Transverse colon (tissue), 4 donors: ENCODE results near the gene GABRB3. TPM values are rescaled to one million over a fixed set of nuclear protein-coding genes. Genes with fewer than 3 reads are reported as not detected.

Experiments
- DNase-seq: peaks from one replicate; pipeline ENCODE4 v3.0.0-alpha.2; 2019
- H3K27ac ChIP-seq, 4 donors: fragments of 200-600 bp; sonication (generic); 2 replicates each; pipeline ENCODE4 v1.5.1; 2016 to 2018; ENCODE audit warnings: inconsistent platforms in 4 of 4
- H3K27me3 ChIP-seq: fragments of 200-600 bp; sonication (generic); 2 replicates; pipeline ENCODE4 v1.5.1; 2017; ENCODE audit warnings: inconsistent platforms
- H3K36me3 ChIP-seq, 4 donors: fragments of 200-600 bp; sonication (generic); 2 replicates each; pipeline ENCODE4 v1.5.1; 2017 to 2019; ENCODE audit warnings: inconsistent platforms in 4 of 4
- H3K4me1 ChIP-seq, 4 donors: fragments of 200-600 bp; sonication (generic); 2 replicates each; pipeline ENCODE4 v1.5.1; 2017 to 2020; ENCODE audit warnings: inconsistent platforms in 4 of 4
- H3K4me3 ChIP-seq, 4 donors: fragments of 200-600 bp; sonication (generic); 1 replicate in 1 of 4; 2 replicates in 3 of 4; pipeline versions ENCODE4 v1.5.1 to v1.6.1; 2017 to 2019; ENCODE audit warnings: inconsistent platforms in 4 of 4
- H3K9me3 ChIP-seq, 2 donors: fragments of 200-600 bp; sonication (generic); 2 replicates each; pipeline ENCODE4 v1.5.1; 2017 to 2019; ENCODE audit warnings: inconsistent platforms in 2 of 2
- EP300 ChIP-seq: sonication (generic); formaldehyde crosslinking; IDR thresholded peaks from one replicate; pipeline ENCODE4 v1.6.1; 2017; ENCODE audit warnings: antibody characterized with exemption, low read depth
- POLR2A ChIP-seq: fragments of 450-650 bp; IDR thresholded peaks from one replicate; pipeline ENCODE4 v1.6.1; 2016; ENCODE audit warnings: antibody characterized with exemption, mild to moderate bottlenecking, moderate library complexity
- POLR2AphosphoS5 ChIP-seq, 3 donors: sonication (generic); formaldehyde crosslinking; IDR thresholded peaks; one replicate each; pipeline ENCODE4 v1.6.1; 2016; ENCODE audit warnings: antibody characterized with exemption in 3 of 3
- WGBS, 2 donors: methylation state at CpG; one replicate each; pipeline ENCODE4 v1.1.5; 2018; ENCODE audit warnings: low coverage in 1 of 2; 5-methylcytosine and 5-hydroxymethylcytosine counted together
- in situ Hi-C, 4 donors: fragments of 200-750 bp; cut with MboI; loops; one replicate each; pipeline versions ENCODE4 v1.15.0 to v1.15.1; 2017; ENCODE audit warnings: low sequenced_read_pairs in 3 of 4, low pct_ligation_motif_present in 1 of 4, low pct_unique_long_range_greater_than_20kb in 1 of 4
- intact Hi-C: fragments of 100-400 bp; cut with DNase I; formaldehyde crosslinking; loops from one replicate; pipeline ENCODE4 v1.15.1; 2023; ENCODE audit warnings: low total_unique reads
- total RNA-seq, 4 donors: library from RNA; depleted of rRNA; stranded (reverse); fragments of >200 nt; gene quantifications; one replicate each; pipeline ENCODE4 v1.1.0, GENCODE V29; 2016
- TF ChIP-seq, protein P1 (sequence below), 5 experiments: fragments of 200-600 bp in 3 of 5; fragments of 450-650 bp in 2 of 5; sonication (generic) in 3 of 5; IDR thresholded peaks; 1 replicate in 2 of 5; 2 replicates in 3 of 5; pipeline ENCODE4 v1.5.1; 2016 to 2017; ENCODE audit warnings: antibody characterized with exemption in 5 of 5, inconsistent platforms in 3 of 5, mild to moderate bottlenecking in 2 of 5, moderate library complexity in 1 of 5

Gene GABRB3
- total RNA-seq, 4 donors from 2014 or later, result 0.20 to 3.8 (median 1.2) TPM

DNA sequence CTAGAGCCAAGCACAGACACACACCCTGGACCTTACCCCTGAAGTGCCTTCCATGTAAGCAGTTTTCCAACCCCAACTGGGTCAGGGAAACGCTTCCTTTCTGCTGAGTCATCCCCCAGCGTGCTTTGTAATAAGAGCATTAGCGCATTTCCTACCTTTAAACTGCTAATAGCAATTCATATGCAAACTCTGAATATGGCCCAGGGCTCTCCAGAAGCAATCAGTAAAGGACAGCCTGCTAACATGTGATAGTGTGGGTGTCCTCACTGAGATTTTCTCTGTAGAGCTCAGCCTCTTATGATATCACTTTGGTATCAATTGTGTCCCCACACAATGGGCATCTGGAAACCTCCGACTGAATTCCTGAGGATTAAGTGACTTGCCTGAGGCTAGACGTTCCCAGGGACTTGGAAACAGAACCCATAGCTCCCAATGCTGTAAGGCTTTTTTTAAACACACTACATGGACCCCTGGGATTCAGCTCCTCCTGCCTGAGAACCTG lies 5.6 kb downstream of the GABRB3 start:
- 11 to 20% methylated on average over 5 of the region's 5 CpGs for WGBS, 2 donors
- Histone ChIP-seq H3K9me3 (no peaks in the 10 kb centered on the region), H3K4me3 (no peak overlapping the region), H3K4me1 (peaks cover 0 to 9% (median 2%) of the 10 kb centered on the region in 4 donors), H3K27ac (no peak overlapping the region), H3K27me3 (peaks cover 43% of the 10 kb centered on the region), H3K36me3 (no peaks in the 10 kb centered on the region)
- in situ Hi-C loops (no loop called here), intact Hi-C loops (no loop called here)
- no peak for DNase-seq
- TF ChIP-seq EP300, result no peak
- no peak for TF ChIP-seq POLR2AphosphoS5 (IDR thresholded peaks at IDR 0.05)
- no peak for TF ChIP-seq POLR2A
- TF ChIP-seq, protein P1, sequence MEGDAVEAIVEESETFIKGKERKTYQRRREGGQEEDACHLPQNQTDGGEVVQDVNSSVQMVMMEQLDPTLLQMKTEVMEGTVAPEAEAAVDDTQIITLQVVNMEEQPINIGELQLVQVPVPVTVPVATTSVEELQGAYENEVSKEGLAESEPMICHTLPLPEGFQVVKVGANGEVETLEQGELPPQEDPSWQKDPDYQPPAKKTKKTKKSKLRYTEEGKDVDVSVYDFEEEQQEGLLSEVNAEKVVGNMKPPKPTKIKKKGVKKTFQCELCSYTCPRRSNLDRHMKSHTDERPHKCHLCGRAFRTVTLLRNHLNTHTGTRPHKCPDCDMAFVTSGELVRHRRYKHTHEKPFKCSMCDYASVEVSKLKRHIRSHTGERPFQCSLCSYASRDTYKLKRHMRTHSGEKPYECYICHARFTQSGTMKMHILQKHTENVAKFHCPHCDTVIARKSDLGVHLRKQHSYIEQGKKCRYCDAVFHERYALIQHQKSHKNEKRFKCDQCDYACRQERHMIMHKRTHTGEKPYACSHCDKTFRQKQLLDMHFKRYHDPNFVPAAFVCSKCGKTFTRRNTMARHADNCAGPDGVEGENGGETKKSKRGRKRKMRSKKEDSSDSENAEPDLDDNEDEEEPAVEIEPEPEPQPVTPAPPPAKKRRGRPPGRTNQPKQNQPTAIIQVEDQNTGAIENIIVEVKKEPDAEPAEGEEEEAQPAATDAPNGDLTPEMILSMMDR (IDR thresholded peaks at IDR 0.05), result no peak

DNA sequence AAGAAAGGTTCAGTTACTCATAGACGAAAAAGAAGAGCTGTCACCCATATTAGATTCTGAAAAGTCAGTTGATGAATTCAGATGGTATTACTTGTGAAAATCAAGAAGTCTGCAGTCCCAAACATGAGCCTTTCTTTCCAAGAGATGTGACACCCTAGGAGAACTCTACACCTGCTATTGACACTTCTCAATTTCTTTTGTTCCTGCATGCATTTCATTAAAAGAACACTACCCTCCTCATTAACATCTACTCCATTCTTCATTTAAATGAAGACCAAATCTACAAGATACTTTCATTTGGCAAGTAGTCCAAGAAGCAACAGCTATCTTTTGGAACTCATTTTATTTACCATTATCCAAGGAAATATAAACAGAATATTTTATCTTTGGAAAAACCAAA lies 6.6 kb downstream of the GABRB3 start:
- Histone ChIP-seq H3K9me3 (no peaks in the 10 kb centered on the region), H3K4me1 (no peaks in the 10 kb centered on the region), H3K27me3 (peaks cover 34% of the 10 kb centered on the region), H3K36me3 (no peaks in the 10 kb centered on the region), H3K27ac (no peak overlapping the region), H3K4me3 (no peak overlapping the region)
- WGBS, 2 donors, result 28 to 40% methylated on average over 1 of the region's 1 CpG
- in situ Hi-C loops, result no loop called here
- no peak for TF ChIP-seq POLR2A
- no peak for TF ChIP-seq POLR2AphosphoS5 (IDR thresholded peaks at IDR 0.05)
- TF ChIP-seq, protein P1 (IDR thresholded peaks at IDR 0.05), result no peak
- TF ChIP-seq EP300, result no peak
- DNase-seq, result no peak
- intact Hi-C loops, result no loop called here

DNA sequence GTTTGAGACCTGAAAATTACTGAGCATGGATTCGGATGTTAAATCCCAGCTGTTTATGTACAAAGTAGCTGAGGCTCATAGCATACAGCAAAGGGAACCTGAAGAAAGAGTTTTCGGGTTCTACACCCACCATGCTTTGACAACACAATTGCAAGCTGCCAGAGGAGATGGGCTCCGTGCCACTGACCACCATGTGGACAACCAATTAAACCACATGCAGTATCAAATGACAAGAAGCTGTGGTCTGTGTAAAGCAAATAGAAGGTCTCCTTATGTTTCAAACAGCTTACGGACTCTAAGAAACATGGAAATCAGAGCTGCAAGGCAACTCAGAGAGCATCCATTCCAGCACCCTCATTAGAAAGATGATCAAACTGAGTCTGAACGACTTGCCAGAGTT lies 12.9 kb downstream of the GABRB3 start:
- H3K36me3 ChIP-seq, result no peaks in the 10 kb centered on the region
- DNase-seq, result no peak
- in situ Hi-C loops (no loop called here), intact Hi-C loops (no loop called here)
- no peaks in the 10 kb centered on the region for H3K9me3 ChIP-seq
- no peak overlapping the region for H3K4me3 ChIP-seq
- no peaks in the 10 kb centered on the region for H3K27me3 ChIP-seq
- no peaks in the 10 kb centered on the region for H3K4me1 ChIP-seq
- H3K27ac ChIP-seq, result no peak overlapping the region
- TF ChIP-seq, protein P1 (IDR thresholded peaks at IDR 0.05), result no peak
- TF ChIP-seq EP300 (no peak), POLR2AphosphoS5 (IDR thresholded peaks at IDR 0.05) (no peak), POLR2A (no peak)
- WGBS, 2 donors, result 57 to 64% methylated on average over 3 to 5 of the region's 5 CpGs

DNA sequence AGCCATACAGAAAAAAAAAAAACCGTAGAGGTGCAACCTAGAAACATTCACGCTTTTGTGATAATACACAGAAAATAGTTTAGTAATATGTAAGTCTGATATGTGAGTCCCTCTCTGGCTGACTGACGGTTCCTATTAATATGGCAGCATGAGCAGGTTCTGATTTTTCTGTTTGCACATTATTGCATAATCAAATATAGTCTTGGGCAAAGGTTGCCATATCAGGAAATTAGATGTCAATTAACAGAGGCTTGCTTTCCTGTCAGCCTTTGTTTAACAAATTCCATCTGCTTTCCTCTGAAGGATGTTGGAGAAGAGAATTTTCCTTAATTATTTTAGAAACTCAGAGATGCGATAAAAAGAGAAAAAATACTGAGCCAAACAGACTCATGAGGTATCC lies 14.8 kb downstream of the GABRB3 start:
- DNase-seq, result no peak
- in situ Hi-C loops (no loop called here), intact Hi-C loops (no loop called here)
- 51 to 57% methylated on average over 4 of the region's 4 CpGs for WGBS, 2 donors
- TF ChIP-seq, protein P1 (IDR thresholded peaks at IDR 0.05), result no peak
- Histone ChIP-seq H3K36me3 (no peaks in the 10 kb centered on the region), H3K27me3 (no peaks in the 10 kb centered on the region), H3K9me3 (peaks cover 0 to under 1% of the 10 kb centered on the region in 2 donors), H3K27ac (no peak overlapping the region), H3K4me3 (no peak overlapping the region), H3K4me1 (no peaks in the 10 kb centered on the region)
